Thyroid gland (tissue), 4 donors: ENCODE results near the gene TXLNB.
"Not testable (repeated sequence)": the region's sequence is repeated elsewhere in the genome, so short reads cannot be mapped to it uniquely, and the experiment has no call there.

Experiments used
- CTCF ChIP-seq, 6 experiments: fragments of 200-600 bp in 3 of 6; fragments of 450-650 bp in 3 of 6; sonication (generic) in 3 of 6; IDR thresholded peaks; one replicate each; pipeline ENCODE4 v1.5.1; 2016 to 2019; ENCODE audit warnings: antibody characterized with exemption in 6 of 6, mild to moderate bottlenecking in 2 of 6, inconsistent platforms in 1 of 6, moderate library complexity in 1 of 6
- POLR2A ChIP-seq, 2 donors: fragments of 450-650 bp; IDR thresholded peaks; one replicate each; pipeline ENCODE4 v1.6.1; 2017; ENCODE audit warnings: antibody characterized with exemption in 2 of 2, mild to moderate bottlenecking in 2 of 2, moderate library complexity in 1 of 2

- not testable (repeated sequence) for TF ChIP-seq CTCF, POLR2A (IDR thresholded peaks at IDR 0.05)
Observed at GRCh38 chr6:139210766-139211165, 81.0 kb downstream of the TXLNB start.
